Measurements from ENCODE around the gene AEN. TPM values are rescaled to one million over a fixed set of nuclear protein-coding genes. Genes with fewer than 3 reads are reported as not detected.

AEN gene
- total RNA-seq, 4 donors from 2014 or later: 7.6 to 60.2 (median 25.2) TPM

DNA sequence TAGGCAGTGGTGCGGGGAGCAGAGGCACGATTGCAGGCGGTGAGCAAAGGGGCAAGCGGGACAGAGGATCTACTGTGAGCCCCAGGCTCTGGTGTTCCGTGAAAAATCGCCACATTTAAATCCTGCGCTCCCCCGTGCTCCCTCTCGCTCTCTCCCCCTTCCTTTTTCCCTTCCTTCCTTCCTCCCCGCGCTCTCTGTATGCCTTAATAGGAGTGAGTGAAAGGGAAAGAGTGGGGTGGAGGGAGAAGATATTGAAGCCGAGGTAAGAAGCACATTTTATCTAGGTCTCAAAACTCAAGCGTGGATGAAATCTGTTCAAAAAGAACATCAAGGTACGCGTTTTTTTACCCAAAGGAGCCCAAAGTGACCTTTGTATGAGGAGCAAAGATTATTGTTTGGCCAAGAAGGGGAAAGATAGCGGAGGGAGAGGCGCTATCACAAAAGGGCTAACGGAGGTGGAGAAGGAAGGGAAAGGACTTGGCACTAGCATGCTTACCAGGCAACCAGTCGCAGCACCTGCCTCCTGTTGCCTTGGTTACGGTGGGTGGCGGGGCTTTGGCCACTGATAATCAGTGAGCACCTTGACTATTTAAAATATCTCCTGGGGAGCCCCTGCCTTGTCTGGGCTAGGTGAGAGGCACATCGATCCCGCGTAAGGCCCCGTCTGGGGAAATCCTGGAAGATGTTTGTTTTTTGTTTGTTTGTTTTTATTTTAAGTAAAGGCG lies 14.9 kb upstream of the AEN start:
- DNase-seq (ENCODE audit: low spot score) (no peak), ATAC-seq (ENCODE audit: low FRiP score) (no peak)
- TF ChIP-seq CTCF (IDR thresholded peaks at IDR 0.05): no peak

DNA sequence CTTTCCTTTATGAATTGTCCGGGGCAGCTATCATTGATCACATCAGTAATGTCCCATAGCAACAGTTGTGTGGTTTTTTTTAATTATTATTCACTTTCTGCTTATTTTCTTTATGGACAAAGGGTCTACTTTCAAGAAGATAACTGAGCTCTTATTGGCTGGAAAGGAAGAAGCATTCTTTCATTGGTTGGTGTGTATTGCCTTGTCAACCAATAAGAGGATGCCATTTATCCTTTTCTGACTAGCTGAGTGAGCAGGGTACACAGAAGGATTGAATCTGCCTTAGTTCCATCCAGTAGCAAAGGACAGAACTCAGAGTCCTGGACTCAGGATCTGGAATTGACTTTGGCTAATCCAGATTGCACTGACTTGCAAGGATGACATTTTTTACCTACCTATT lies 13.2 kb upstream of the AEN start:
- ATAC-seq (ENCODE audit: low FRiP score): no peak
- no peak for TF ChIP-seq CTCF (IDR thresholded peaks at IDR 0.05)

GRCh38 chr15:88608607-88609181 lies 12.4 kb upstream of the AEN start:
- DNase-seq (ENCODE audit: low spot score) (no peak), ATAC-seq (ENCODE audit: low FRiP score) (no peak)
- no peak for TF ChIP-seq CTCF (IDR thresholded peaks at IDR 0.05)

More for the DNA sequence above, 13.2 kb upstream of the AEN start:
- no peak for DNase-seq (ENCODE audit: low spot score)

DNA sequence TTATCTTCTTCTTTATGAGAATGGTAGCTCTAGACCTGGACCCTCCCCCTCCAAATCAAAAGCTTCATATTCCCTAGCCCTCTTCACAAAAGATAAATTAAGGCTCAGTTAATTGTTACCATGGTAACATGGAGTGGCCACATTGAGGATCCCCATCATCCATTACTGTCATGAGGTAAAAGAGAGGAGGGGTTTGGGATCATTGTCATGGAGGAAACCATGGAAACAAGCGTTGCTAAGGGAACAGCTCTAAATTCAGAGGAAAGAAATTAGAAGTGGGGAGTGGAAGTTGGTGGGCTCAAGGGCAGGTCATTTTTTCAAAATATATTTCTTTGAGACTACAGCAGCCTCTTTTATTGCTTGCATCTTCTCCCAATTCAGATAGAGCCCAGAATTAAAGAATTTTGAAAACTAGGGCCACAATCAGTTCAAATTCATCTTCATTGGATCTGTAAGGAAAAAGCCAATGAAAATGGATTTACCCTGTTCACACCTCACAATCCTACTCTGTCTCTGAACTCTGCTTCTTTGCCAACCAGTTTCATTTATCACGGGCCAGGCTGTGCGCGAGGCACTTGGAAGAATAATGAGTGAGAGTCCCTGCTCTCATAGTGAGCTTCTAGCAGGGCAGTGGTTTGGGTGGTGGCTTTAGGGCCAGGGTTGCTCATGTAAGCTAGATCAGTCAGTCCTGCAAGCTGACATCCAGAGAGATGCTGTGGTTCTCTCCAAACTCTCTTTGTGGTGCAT lies 11.6 kb upstream of the AEN start:
- no peak for TF ChIP-seq CTCF (IDR thresholded peaks at IDR 0.05)
- DNase-seq (ENCODE audit: low spot score): no peak
- no peak for ATAC-seq (ENCODE audit: low FRiP score)

GRCh38 chr15:88610701-88611231 lies 10.4 kb upstream of the AEN start:
- TF ChIP-seq CTCF (IDR thresholded peaks at IDR 0.05): no peak
- ATAC-seq (ENCODE audit: low FRiP score) (no peak), DNase-seq (ENCODE audit: low spot score) (no peak)

DNA sequence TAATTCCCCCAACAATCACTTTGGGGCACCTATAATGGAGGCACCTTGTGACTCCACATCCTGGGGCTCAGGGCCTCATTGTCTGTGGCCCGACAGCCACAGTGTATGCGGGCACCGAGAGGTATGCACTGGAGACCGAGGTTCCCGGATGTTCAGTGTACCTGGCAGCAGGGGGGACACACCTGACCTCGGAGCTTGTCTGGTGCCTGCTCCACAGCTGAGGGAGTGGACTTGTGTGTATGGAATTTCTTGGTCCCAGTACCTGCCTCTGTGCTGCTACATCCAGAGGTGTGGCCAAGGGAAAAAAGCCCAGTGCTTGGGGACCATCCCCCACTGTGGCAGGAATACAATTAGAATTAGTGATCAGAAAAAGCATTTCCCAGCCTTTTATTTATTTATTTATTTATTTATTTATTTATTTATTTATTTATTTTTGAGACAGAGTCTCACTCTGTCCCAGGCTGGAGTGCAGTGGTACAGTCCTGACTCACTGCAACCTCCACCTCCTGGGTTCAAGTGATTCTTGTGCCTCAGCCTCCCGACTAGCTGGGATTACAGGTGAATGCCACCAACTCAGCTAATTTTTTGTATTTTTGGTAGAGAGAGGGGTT lies 8.8 kb upstream of the AEN start:
- ATAC-seq (ENCODE audit: low FRiP score) (no peak), DNase-seq (ENCODE audit: low spot score) (no peak)

More for the DNA sequence above, 8.8 kb upstream of the AEN start:
- TF ChIP-seq CTCF (IDR thresholded peaks at IDR 0.05): no peak

All from omental fat pad (tissue), 4 donors.